GM18499 (cell line): ENCODE results near the gene GRWD1.

Experiments used
- ATAC-seq: cut with Tn5 transposase; IDR thresholded peaks from one replicate; pipeline ENCODE4 v1.9.1; 2021; ENCODE audit warnings: moderate number of reproducible peaks; ENCODE audit not compliant: insufficient read depth, unreplicated experiment

GRWD1 gene

GRCh38 chr19:48421548-48421947 lies 24.2 kb upstream of the GRWD1 start:
- ATAC-seq = no peak

GRCh38 chr19:48424694-48425219 lies 21.0 kb upstream of the GRWD1 start:
- no peak for ATAC-seq

- no peak for ATAC-seq
Measured at GRCh38 chr19:48428670-48429069, 17.1 kb upstream of the GRWD1 start.

- ATAC-seq = no peak
Measured at GRCh38 chr19:48433337-48433736, 12.4 kb upstream of the GRWD1 start.

GRCh38 chr19:48436586-48436985 lies 9.2 kb upstream of the GRWD1 start:
- ATAC-seq = no peak

GRCh38 chr19:48441360-48442050 lies 4.3 kb upstream of the GRWD1 start:
- no peak for ATAC-seq

GRCh38 chr19:48442116-48443035 lies 3.4 kb upstream of the GRWD1 start:
- no peak for ATAC-seq

- ATAC-seq = no peak
Measured at GRCh38 chr19:48443256-48443655, 2.5 kb upstream of the GRWD1 start.

- no peak for ATAC-seq
Measured at GRCh38 chr19:48443731-48444128, 2.1 kb upstream of the GRWD1 start.

GRCh38 chr19:48444129-48444935 lies 1.5 kb upstream of the GRWD1 start:
- ATAC-seq = no peak

- no peak for ATAC-seq
Measured at GRCh38 chr19:48444936-48445200, 915 bp upstream of the GRWD1 start.

GRCh38 chr19:48445256-48445605 lies 552 bp upstream of the GRWD1 start:
- peak; percentile 17 for ATAC-seq

GRCh38 chr19:48446579-48446978 lies 796 bp downstream of the GRWD1 start:
- no peak for ATAC-seq

- ATAC-seq = no peak
Measured at GRCh38 chr19:48448563-48448962, 2.8 kb downstream of the GRWD1 start.

GRCh38 chr19:48450441-48450840 lies 4.7 kb downstream of the GRWD1 start:
- ATAC-seq = no peak

GRCh38 chr19:48450863-48451262 lies 5.1 kb downstream of the GRWD1 start:
- ATAC-seq = no peak

GRCh38 chr19:48451624-48452023 lies 5.8 kb downstream of the GRWD1 start:
- ATAC-seq = no peak

GRCh38 chr19:48452289-48453190 lies 6.8 kb downstream of the GRWD1 start:
- ATAC-seq = no peak

GRCh38 chr19:48454150-48454730 lies 8.5 kb downstream of the GRWD1 start:
- ATAC-seq = no peak
